Right lung (tissue), 5 donors: ENCODE results near the gene FLT1. TPM values are rescaled to one million over a fixed set of nuclear protein-coding genes. Genes with fewer than 3 reads are reported as not detected.

Experiments used
- DNase-seq, 2 donors: peaks; one replicate each; pipeline ENCODE4 v3.0.0-alpha.2; 2013
- polyA plus RNA-seq, 5 donors: library from polyadenylated mRNA; unstranded; fragments of 120-200 nt; gene quantifications; one replicate each; pipeline versions ENCODE4 v1.2.1 to v1.2.3, GENCODE V29; 2013; ENCODE audit warnings: inconsistent platforms in 1 of 5, low replicate concordance in 1 of 5; ENCODE audit not compliant: insufficient read length in 5 of 5, insufficient read depth in 1 of 5

The FLT1 gene
- polyA plus RNA-seq, 5 donors: 17.7 to 28.3 (median 22.9) TPM

DNA sequence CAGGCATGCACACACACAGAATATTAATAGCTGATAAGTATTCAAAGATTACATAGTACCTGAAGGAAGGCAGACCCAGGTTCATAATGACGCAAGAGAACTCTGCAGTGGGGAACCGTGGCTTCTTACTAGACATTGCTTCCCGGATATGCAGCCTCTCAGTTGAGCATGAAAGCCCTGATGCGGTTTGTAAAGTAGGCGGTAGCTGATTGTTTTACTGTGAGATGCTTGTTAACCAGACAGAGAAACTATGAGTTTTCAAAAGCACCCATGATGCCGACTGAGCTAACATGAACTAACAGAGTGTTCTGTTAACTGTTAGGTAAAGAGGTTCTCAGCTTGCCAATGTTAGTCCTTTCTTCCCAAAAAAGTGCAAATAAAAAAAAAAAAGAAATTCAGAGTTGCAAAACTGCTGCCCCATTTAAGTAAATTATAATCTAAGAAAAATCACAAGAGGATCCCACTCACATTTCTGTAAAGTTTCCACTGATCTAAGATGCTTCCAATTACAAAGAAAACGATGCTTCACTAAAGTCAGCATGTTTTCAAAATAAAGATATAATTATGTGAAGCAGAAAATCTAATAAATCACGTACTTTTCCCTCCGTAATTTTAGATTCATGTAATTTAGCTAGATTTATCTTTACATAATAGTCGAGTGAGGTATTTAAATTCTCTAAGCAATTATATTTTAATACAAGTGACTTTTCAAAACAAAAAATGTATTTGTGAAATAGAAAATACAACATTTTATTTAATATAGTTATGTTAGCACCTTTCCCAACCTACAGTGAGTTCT is 2.2 kb downstream of the FLT1 start:
- no peak for DNase-seq

DNA sequence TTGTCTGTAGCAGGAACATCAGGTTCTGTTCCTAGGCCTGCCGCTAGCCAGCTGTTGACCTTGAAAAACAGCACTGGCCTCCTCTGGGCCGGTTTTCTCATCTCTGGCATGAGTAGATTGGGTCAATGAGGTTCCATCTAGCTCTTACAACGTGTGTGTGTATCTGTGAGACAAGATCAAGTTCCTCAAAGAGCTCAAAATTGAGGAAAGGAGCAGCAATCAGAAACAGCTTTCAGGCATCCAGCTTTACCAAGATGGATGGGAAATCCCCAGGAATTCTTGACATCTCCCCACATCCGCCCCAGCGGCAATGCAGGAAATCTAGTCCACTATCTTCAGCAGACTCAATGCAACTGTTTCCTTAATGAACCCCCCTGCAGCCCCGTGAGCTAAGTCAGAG is 4.9 kb downstream of the FLT1 start:
- no peak for DNase-seq

DNA sequence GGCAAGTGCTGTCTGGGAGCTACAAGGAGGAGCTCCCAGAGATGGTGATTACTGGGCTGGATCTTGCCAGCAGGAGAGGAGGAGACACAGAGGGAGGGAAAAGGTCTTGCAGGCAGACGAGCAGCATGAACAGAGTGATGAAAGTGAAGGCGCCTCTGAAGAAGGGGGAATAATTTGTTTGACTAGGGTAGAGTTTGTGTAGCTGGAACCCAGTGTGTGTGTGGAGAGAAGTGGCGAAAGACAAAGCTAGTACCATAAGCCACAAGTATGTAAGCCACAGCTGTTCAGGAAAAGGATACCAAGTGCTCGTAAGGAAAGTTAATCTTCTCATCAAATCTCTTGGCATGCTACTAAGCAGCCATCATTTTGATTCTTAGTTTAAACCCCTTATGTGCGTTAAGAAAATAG is 5.4 kb downstream of the FLT1 start:
- no peak for DNase-seq

DNA sequence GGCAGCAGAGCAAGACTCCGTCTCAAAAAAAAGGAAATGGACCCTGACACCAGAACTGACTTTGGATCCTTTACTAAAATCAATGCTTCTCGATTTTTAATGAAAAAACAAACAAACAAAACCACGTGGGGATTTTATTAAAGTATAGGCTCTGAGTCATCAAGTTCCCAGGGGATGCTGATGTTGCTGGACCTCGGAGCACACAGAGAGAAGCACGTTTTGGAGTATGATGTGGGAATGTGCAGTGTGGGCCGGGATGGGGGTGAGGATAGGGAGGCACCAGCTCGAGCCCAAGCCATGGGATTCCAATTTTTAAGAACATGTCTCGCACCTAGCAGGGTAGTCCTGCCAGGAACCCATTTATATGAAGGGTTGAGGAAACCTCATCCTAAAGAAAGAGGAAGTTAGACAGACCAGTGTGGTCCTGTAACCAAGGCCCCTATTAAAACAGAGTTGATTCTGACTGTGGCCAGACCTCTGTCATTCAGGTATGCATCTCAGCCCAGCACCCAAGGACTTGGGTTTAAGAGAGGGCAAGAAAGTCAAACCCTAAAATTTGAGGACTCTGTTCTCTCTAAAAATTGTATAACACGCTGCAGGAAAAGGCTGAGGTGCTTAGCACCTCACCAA is 6.4 kb downstream of the FLT1 start:
- no peak for DNase-seq

DNA sequence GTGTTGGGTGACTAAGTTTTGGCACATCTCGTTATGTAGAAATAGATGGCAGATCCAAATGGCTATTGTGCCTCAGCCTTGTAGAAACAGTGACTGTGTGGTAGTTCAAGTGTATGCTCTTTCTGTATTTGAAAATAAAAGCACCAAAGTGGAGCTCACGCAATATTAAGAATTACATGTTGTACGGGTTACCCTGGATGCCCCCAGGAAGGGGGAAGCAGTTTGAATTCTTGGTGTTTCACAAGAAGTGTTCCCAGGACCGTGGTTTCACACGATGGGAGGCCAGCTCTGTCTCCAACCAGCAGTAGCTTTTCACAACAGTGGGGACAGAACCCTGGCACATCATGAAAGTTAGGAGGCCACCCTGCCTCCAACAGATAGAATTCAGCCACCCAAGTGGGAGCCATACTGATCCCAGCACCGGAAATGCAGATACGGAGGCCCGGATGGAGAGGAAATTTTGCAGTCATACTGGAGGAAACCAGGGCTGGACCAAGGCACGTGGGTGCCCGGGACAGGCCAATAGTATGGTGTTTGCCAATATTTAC is 8.9 kb downstream of the FLT1 start:
- DNase-seq: no peak

DNA sequence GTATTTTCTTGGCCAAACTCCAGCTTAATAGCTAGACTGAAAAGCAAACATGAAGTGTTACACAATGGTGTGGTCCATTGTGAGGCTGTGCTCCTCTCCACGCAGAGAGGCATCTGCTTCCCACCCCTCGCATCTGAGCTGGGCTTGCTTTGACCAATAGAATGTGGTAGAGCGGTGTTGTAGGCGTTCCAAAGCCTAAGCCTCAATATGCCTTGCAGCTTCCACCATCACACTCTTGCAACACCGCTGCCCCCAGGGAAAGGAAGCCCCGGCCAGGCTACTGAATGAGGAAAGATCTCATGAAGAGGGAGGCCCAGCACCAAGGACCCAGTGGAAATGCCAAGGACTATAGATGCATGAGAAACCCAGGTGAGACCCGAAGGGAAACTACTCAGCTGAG is 9.4 kb downstream of the FLT1 start:
- DNase-seq: no peak

DNA sequence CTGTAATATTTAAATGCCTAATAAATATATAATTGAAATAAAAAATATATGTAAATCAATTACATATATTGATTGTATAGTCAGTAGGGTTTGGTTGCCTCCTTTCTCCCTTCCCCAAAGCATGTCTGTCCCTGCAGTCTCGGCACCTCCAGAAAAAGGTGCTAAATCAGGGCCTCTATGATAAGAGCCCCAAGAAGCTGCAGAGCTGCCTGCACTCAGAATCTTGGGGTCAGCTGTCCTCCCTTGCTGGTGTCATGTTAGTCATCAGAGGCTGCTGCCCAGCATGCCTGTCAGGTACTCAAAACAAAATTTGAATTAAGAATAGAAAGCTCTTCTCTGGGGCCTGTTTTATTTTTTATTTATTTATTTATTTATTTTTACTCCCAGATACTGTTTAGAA is 9.8 kb downstream of the FLT1 start:
- no peak for DNase-seq

DNA sequence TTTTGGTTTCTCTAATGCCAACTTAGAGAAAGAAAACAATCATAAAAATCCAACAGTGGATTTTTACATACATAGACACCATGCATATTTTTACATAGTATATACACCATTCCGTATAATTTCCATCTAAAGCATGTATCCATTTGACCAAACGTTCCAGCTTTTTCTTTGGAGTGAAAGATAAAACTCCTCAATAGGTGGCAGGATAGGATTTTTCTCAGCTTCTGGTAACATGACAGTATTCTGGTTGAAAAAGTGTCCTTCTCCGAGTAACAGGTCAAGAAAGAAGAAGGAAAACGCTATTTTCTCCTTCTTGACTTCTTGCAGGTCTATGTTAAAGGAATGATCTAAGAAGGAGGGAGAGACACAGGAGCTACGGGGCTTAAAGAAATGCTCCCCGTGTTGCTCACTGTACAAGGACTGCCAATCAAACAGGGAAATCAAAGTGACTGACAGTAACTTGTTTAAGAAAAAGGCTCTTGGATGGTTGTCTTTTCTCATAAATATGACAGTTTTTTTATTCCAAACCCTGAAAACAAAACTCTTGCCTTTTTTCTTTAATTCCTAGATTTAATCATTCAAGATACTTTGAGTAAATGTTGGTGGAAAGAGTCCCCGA is 11.5 kb downstream of the FLT1 start:
- no peak for DNase-seq

DNA sequence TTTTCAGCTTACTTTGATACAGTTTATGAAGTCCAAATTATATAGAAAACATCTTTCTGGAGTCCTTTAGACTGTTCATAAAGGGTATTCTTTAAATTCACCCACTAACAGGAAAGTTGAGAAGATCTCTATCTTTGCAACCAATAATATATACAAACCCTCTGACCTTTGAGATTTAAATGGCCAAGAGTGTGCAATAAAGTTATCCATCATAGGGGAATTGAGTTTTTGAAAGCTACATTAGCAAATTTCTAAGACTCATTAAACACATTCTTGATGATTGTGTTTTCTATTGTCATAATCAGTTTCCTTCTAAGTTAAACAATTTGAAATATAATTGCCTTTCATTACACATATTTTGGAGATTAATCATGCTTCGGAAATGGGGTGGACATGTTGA is 15.9 kb downstream of the FLT1 start:
- DNase-seq: no peak

DNA sequence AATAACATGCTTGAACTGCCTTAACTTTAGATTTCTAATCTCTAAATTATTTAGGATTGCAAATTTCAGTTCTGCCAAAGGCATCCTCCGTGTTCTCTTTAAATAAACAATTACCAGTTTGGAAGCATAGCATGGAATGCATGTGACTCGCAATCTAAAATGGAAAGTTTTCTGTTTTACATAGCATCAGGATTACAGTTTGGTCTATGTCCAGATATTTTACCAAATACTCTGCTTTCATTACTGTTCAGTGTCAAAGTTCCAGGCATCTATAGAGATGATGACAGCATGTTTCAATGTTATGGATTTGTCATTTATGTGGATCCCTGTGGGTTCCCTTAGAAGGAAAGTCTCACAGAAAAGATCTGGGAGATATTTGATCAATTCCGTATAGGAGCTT is 16.8 kb downstream of the FLT1 start:
- DNase-seq: no peak

DNA sequence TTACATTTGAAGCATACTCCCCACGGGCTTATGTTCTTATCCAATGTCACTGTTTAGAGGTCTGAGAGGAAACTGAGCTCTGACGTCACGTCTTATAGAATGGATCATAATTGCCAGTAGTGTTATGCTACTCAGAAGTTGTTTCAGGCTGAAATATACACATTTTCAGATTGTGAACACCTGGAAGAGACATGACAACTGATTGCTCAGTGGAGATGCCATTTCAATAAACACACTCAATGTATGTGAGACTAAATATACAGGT is 17.3 kb downstream of the FLT1 start:
- DNase-seq: no peak

DNA sequence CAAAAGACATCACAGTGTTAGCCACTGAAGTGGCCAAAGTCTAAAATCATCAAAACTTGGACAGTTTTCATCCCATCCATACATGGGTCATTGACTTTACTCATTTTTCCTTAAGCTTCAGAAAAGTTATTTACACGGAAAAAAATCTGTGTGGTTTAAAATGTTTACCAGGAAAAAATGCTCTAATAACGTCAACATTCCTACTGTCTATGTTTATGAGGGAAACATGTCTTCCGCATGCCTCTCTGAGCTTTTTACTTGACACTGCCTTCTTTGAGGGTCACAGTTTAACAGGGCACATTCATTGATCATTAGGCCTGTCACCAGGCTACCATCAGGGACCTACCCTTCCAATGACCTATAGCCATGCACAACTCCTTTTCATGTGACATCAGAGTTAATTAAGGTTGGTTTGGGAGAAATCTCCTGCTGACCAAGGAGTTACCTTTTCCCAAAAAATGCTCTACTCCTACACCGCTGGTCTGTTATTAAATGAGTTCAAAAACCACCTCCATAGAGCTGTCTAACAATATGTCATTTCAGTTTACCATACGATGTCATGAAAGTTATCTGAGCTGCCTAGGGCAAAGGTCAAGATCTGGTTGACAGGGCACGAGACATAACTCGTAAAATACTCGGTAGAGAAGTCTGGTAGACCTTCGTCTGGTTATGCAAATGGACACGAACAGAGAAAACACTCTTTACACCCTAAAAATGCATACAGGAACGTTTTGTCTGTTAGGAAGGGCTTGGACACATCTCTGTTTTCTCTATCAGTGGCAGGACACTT is 17.8 kb downstream of the FLT1 start:
- DNase-seq: no peak

DNA sequence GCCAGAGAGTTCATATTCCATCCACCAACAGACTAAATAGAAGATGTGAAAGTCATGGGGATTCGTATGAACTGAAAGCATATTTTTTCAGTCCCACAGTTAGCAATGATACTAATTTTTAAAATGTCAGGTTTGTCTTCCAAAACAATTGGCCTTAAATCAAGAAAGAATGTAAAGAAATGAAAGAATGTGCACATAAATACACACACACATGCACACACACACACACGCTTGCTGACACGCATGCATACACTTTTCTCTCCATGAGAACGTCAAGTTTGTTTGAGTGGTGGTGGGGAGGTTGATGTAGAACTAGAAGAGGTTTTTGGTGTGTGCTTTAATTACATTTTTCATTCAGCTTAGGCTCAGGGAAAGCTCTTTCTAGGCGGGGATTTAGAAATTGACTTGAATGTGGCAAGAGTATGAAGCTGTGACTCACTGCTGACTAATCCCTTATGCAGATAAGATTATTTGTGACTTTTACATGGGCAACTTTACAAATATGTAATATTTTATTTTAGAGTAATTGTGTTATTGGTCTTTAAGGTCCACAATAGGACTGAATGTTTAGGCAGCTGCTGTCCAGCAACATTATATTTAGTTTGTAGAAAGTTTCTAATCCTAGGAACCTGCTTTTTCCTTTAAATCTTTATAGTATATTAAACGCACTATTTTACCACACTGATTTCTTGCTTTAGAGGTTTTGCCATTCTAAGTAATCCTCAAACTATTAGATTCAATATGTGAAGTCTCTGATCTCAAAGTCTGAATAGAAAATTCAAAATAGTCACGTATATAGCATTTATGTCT is 18.8 kb downstream of the FLT1 start:
- no peak for DNase-seq

DNA sequence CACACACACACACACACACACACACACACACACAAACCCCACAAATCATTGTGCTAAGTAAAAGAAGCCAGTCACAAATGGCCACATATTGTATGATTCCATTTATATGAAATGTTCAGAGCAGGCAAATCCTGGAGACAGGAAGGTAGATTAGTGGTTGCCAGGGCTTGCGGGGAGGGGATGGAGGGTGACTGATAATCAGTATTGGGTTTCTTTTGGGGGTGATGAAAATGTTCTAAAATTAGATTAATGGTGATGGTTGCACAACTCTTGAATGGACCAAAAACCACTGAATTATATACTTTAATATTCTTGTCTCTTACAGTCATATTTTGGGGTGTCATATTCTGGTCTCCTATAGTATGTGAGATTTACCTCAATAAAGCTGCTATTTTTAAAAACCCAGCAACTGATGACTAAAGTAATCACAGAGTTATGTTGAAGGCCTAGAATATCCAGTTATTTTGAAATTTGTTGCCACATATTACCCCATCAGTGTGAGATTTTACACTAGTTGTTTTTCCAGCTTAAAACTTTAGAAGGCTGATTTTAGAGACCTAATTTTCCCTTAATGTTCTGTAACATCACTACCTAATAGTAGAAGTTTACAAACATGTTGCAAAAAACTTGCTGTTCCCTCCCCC is 20.3 kb downstream of the FLT1 start:
- no peak for DNase-seq

DNA sequence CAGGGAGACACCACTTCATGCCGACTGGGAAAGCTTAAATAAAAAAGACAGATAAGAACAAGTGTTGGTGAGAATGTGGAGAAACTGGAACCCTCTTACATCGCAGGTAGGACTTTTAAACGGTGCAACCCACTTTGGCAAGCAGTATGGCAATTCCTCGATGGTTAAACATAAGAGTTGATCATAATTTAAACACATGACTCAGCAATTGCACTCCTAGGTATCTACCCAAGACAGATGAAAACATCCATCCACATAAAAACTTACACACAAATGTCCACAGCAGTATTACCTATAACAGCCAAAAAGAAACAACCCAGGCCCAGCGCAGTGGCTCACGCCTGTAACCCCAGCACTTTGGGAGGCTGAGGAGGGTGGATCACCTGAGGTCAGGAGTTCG is 21.9 kb downstream of the FLT1 start:
- no peak for DNase-seq

DNA sequence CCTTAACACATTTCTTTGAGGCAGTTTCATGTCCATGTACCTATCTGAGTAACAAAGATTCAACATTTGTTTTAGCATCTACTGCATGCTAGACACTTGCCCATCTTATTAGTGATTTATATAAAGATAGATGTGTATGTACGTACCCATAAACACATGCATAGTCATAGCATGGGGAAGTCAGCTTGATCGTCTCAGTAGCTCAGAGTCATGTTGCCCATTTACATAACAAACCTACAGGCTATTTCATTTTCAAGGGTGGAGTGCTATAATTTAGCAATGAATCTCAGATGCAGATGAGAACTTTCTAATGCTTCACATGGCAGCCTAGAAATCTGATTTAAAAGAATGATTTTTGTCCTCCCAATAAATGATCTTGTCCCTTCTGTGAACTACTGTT is 23.5 kb downstream of the FLT1 start:
- no peak for DNase-seq

DNA sequence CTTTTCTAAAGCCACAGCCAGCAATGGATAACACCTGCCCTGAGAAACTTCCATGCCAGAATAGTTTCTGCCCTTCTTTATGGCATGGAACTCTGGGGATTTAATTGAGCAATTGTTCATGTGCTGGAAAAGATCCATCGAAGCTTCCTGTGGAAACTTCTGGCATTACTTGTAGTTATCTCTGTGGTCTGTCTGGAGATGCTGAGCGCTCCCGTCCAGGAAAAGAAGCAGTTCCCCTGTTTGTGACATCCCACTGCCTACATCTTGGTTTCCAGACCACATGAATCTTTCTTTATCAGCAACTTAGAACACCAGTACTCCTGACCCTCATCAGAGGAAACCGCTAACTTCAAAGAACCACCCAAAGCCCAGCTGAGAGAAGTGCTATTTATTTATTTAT is 24.6 kb downstream of the FLT1 start:
- no peak for DNase-seq

DNA sequence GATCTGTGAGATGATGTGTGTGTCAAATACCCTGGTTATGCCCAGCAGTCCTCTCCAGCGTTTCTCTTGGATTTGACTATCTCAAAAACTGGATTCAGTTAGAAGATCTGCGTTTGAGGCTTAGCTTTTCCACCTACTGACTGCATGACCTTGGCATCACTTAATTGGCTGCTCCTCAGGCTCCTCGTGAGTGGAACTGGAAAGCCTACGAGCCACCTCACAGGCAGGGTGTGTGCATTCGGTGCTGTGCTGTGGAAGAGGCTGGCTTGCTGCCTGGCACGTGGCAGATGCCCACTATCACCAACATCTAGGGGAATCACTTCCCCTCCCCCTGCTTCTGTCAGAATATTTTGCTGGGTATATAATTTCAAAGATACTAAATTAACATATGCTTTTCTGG is 25.6 kb downstream of the FLT1 start:
- no peak for DNase-seq

DNA sequence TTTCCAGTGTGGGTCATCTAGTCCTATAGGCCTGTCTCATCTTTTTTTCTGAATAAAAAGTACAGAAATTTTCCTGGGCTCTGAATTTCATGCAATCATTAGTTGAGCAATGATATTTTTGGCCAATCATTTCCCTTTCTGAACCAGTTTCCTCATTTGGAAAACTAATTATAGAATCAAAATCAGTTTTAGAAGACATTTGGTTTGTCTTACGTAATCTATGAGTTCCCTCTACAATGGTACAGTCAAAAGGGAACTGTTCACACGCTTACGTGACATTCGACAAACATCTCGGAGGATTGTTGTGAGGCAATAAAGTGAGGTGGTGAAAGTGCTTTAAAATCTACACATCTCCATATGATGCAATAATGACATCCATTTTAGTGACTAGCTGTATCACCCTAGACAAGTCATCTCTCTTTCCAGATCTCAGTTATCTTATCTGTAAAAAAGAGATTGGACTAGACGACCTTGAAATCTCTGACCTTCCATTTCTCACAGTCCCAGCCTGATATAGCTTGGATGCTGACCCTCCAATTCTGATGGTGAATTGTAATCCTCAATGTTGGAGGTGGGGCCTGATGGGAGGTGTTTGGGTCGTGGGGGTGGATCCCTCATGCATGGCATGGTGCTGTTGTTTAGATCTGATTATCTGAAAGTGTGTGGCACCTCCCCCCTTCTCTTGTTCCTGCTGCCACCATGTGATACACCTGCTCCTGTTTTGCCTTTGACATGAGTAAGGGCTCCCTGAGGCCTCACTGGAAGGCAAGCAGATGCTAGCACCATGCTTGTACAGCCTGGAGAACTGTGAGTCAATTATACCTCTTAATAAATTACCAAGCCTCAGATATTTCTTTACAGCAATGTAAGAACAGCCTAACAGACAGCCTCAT is 26.7 kb downstream of the FLT1 start:
- no peak for DNase-seq

DNA sequence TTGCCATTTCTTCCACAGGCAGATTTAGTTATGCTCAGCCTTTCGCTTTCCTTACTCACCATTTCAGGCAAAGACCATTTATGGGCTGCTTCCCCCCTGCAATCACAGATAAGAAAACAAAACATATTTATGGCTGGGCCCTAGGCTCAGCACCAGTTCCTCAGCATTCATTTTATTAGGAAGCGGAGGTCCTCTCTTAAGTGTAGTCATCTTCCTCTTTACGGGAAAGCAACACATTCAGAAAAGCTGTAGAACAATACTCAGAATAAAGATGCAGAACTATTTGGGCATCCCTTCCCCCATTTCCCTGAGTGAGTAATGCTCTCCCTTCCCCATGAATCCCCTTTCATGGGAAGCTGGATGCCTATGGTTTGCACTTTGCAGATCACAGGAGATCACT is 27.9 kb downstream of the FLT1 start:
- no peak for DNase-seq
